Stimulated activated naive CD8-positive, alpha-beta T cell treated with anti-CD3 and anti-CD28 coated beads, Interleukin-15, amount 100 ng/mL, for 72 hours (primary cell): ENCODE results near the gene STXBP5L.
A peak's percentile ranks its signal among the peaks of the same experiment; 100 is the strongest.
"Not testable (repeated sequence)": the region's sequence is repeated elsewhere in the genome, so short reads cannot be mapped to it uniquely, and the experiment has no call there.

ENCODE experiments used
- ATAC-seq: fragments of 150-1000 bp; cut with Tn5 transposase; 2 replicates; pipeline ENCODE4 v1.10.0; 2021; ENCODE audit warnings: mild to moderate bottlenecking, moderate library complexity
- DNase-seq, 2 donors: peaks; one replicate each; pipeline ENCODE4 v3.0.0; 2021 to 2022
- H3K27ac Mint-ChIP-seq, 2 donors: one replicate each; pipeline ENCODE4 v1.8.0; 2022; ENCODE audit warnings: mild to moderate bottlenecking in 2 of 2, mixed read lengths in 2 of 2, moderate library complexity in 2 of 2
- H3K27me3 Mint-ChIP-seq: one replicate; pipeline ENCODE4 v1.8.0; 2022; ENCODE audit warnings: mixed read lengths
- H3K4me1 Mint-ChIP-seq: one replicate; pipeline ENCODE4 v1.8.0; 2022; ENCODE audit warnings: mild to moderate bottlenecking, mixed read lengths
- H3K4me3 Mint-ChIP-seq, 2 donors: one replicate each; pipeline ENCODE4 v1.8.0; 2022; ENCODE audit warnings: mild to moderate bottlenecking in 2 of 2, mixed read lengths in 2 of 2, moderate library complexity in 1 of 2
- H3K9me3 Mint-ChIP-seq, 2 donors: one replicate each; pipeline ENCODE4 v1.8.0; 2022; ENCODE audit warnings: mixed read lengths in 2 of 2

Gene STXBP5L

GRCh38 chr3:121418182-121418581 is 510.2 kb downstream of the STXBP5L start:
- Mint-ChIP-seq H3K4me1 (no peaks in the 10 kb centered on the region), H3K27me3 (no peaks in the 10 kb centered on the region), H3K9me3 (no peaks in the 10 kb centered on the region), H3K4me3 (no peak overlapping the region), H3K27ac (no peak overlapping the region)
- no peak for ATAC-seq
- no peak for DNase-seq

GRCh38 chr3:121424549-121424948 is 516.5 kb downstream of the STXBP5L start:
- DNase-seq = no peak

GRCh38 chr3:121430664-121431215 is 522.7 kb downstream of the STXBP5L start:
- Mint-ChIP-seq H3K27ac (no peak overlapping the region), H3K27me3 (no peaks in the 10 kb centered on the region), H3K4me1 (peaks cover 16% of the 10 kb centered on the region), H3K9me3 (no peaks in the 10 kb centered on the region), H3K4me3 (no peak overlapping the region)
- DNase-seq = no peak
- ATAC-seq = no peak

More at GRCh38 chr3:121424549-121424948, 516.5 kb downstream of the STXBP5L start:
- H3K9me3 Mint-ChIP-seq = no peaks in the 10 kb centered on the region
- H3K4me1 Mint-ChIP-seq = no peaks in the 10 kb centered on the region
- ATAC-seq = no peak
- H3K27me3 Mint-ChIP-seq = no peaks in the 10 kb centered on the region
- H3K4me3 Mint-ChIP-seq = no peak overlapping the region
- H3K27ac Mint-ChIP-seq = no peak overlapping the region

- DNase-seq = peak; percentile 12 to 28
- H3K4me3 Mint-ChIP-seq = no peak overlapping the region
- ATAC-seq = peak; percentile 94
- no peaks in the 10 kb centered on the region for H3K27me3 Mint-ChIP-seq
- H3K4me1 Mint-ChIP-seq = peaks cover 16% of the 10 kb centered on the region
- no peak overlapping the region for H3K27ac Mint-ChIP-seq
- H3K9me3 Mint-ChIP-seq = no peaks in the 10 kb centered on the region
Measured at GRCh38 chr3:121431726-121432517, 523.9 kb downstream of the STXBP5L start.

- Mint-ChIP-seq H3K4me3 (no peak overlapping the region), H3K27ac (no peak overlapping the region), H3K9me3 (no peaks in the 10 kb centered on the region), H3K4me1 (peaks cover 16% of the 10 kb centered on the region), H3K27me3 (no peaks in the 10 kb centered on the region)
- DNase-seq (no peak), ATAC-seq (no peak)
Measured at GRCh38 chr3:121436074-121436473, 528.1 kb downstream of the STXBP5L start.

- no peaks in the 10 kb centered on the region for H3K27me3 Mint-ChIP-seq
- DNase-seq (no peak), ATAC-seq (no peak)
- H3K9me3 Mint-ChIP-seq = no peaks in the 10 kb centered on the region
- no peak overlapping the region for H3K4me3 Mint-ChIP-seq
- peaks cover 16% of the 10 kb centered on the region for H3K4me1 Mint-ChIP-seq
- H3K27ac Mint-ChIP-seq = no peak overlapping the region
Measured at GRCh38 chr3:121436641-121437040, 528.6 kb downstream of the STXBP5L start.

- Mint-ChIP-seq H3K9me3 (peaks cover 0 to 3% of the 10 kb centered on the region in 2 donors), H3K4me1 (no peaks in the 10 kb centered on the region), H3K27me3 (no peaks in the 10 kb centered on the region), H3K4me3 (no peak overlapping the region), H3K27ac (no peak overlapping the region)
- DNase-seq (no peak), ATAC-seq (no peak)
Measured at GRCh38 chr3:121443456-121443855, 535.5 kb downstream of the STXBP5L start.

GRCh38 chr3:121451752-121452151 is 543.7 kb downstream of the STXBP5L start:
- ATAC-seq, H3K27me3 Mint-ChIP-seq, H3K4me3 Mint-ChIP-seq, H3K27ac Mint-ChIP-seq, H3K4me1 Mint-ChIP-seq, DNase-seq, H3K9me3 Mint-ChIP-seq: not testable (repeated sequence)

- ATAC-seq = no peak
- Mint-ChIP-seq H3K9me3 (no peaks in the 10 kb centered on the region), H3K4me1 (no peaks in the 10 kb centered on the region), H3K4me3 (no peak overlapping the region), H3K27me3 (no peaks in the 10 kb centered on the region), H3K27ac (no peak overlapping the region)
- no peak for DNase-seq
Measured at GRCh38 chr3:121462565-121462964, 554.6 kb downstream of the STXBP5L start.

GRCh38 chr3:121463745-121464144 is 555.7 kb downstream of the STXBP5L start:
- Mint-ChIP-seq H3K4me3 (no peak overlapping the region), H3K27me3 (no peaks in the 10 kb centered on the region), H3K9me3 (no peaks in the 10 kb centered on the region), H3K4me1 (no peaks in the 10 kb centered on the region), H3K27ac (no peak overlapping the region)
- DNase-seq (no peak), ATAC-seq (no peak)

- Mint-ChIP-seq H3K4me3 (no peak overlapping the region), H3K27me3 (no peaks in the 10 kb centered on the region), H3K9me3 (no peaks in the 10 kb centered on the region), H3K4me1 (no peaks in the 10 kb centered on the region), H3K27ac (no peak overlapping the region)
- ATAC-seq (no peak), DNase-seq (no peak)
Measured at GRCh38 chr3:121467085-121467484, 559.1 kb downstream of the STXBP5L start.

GRCh38 chr3:121473001-121473400 is 565.0 kb downstream of the STXBP5L start:
- no peak for ATAC-seq
- H3K27me3 Mint-ChIP-seq = no peaks in the 10 kb centered on the region

More at GRCh38 chr3:121473001-121473400, 565.0 kb downstream of the STXBP5L start:
- DNase-seq = no peak
- H3K4me1 Mint-ChIP-seq = no peaks in the 10 kb centered on the region
- no peak overlapping the region for H3K4me3 Mint-ChIP-seq
- no peaks in the 10 kb centered on the region for H3K9me3 Mint-ChIP-seq
- peak overlapping the region in 1 of 2 donors; percentile 20 for H3K27ac Mint-ChIP-seq
